ENCODE data around the gene KCNMA1.

KCNMA1 gene

DNA sequence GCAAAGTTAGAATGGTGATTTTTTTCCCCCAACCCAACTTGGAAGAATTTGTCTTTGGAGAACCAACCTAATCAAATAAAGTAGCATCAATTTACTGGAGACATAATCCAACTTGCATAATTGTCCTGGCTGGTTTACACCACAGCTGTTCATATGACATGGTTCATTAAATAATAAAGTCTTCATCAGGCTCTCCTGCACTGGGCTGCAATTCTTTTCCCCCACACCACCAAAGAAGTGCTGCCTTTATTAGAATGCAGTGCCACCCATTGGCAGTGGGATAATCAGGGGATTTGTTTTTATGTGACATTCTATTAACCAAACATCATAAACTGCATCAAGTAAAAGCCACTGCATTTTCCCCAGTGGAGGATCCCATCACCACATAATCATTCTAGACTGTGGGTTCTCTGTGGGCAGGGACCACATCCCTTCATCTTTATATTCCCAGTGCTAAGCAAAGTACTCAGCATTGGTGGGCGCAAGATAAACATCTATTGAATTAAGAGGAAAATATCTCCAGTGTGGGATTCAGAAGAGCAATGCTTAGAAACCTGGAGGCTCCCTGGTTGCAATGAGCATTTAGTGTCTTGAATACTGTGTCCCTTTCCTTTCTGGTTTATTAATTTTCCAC is 322.0 kb downstream of the KCNMA1 start:
- DNase-seq = no peak

GRCh38 chr10:77313066-77313750 is 324.4 kb downstream of the KCNMA1 start:
- DNase-seq = no peak

DNA sequence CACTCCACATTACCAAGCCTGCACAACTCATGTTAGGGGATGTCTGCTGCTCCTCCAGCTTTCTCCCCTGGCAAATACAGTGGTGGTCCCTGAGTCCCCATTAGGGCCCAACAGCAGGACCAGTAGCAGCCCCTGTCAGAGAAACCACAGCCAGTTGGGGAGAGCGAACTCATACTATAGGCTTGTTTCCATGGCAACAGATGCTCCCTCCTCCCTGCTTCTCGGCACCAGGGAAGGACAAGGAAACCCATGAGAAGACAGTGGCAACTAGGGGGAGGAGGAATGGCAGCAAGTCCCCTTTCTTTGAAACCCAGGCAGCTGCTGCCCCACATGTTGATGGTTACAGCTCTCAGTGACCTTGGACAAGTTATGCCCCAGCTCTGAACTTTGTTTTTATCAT is 326.4 kb downstream of the KCNMA1 start:
- DNase-seq = no peak

GRCh38 chr10:77310288-77310840 is 327.2 kb downstream of the KCNMA1 start:
- no peak for DNase-seq

DNA sequence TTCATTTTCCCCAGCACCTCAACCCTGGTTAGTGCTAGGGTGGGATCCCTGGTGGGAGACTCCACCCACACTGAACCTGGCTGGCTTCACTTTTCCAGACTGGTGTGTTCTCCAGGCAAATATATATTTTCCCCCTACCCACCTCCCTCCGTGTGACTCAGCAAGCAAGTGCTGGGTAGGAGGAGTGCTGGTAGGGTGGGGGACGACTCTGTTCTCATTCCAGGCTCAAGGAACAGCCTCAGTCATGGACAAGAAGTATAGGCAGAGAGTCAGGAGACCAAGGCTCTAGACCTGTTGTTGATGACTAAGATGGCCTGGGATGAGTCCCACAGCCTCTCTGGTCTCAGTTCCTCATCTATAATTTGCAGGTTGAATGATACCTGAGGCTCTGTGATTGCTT is 328.1 kb downstream of the KCNMA1 start:
- DNase-seq = no peak

- no peak for DNase-seq
Observed at GRCh38 chr10:77309092-77309491, 328.5 kb downstream of the KCNMA1 start.

GRCh38 chr10:77308084-77308732 is 329.4 kb downstream of the KCNMA1 start:
- no peak for DNase-seq

GRCh38 chr10:77306666-77307065 is 330.9 kb downstream of the KCNMA1 start:
- DNase-seq = no peak

DNA sequence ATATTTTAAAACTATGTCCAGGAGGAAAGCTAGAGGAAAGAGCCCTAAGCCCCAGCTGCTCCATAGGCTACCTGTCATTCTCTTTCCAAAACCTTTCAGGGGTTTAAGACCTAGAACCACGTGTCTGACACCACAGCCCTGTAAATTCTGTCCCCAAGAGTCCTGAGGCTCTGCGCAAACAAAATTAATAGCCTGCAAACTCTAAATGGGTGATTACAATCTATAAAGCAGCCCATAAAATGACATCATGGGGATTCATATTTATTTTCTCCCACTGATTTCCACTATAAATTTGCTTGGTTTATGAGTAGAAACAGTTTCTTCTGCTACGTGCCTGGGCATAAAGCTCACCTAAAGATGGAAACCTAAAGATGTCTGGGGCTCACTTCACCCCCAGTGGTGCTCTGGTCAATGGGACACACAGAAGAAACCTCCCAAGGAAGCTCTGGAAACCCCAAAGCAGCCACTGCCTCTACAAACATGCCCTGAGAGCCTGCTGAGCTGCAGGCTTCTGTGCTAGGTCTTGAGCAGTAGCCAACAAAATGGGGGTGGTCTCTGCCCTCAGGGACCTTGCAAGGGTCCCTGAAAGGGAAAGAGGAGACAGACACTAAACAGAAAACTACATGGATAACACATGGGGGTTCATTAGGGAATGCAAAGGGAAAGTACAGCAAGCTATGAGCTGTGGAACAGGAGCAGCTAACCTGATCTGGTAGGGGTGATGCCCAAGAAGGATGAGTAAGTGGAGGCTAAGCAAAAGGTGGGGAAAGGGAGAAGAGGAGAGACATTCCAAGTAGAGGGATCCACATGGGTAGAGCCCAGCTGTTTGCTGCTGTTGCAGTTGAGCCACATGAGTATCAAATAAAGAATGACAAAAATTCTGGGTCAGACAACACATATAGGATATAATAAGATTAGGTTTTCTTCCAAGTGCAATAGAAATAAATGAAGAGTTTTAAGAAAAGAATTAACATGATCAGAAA is 331.7 kb downstream of the KCNMA1 start:
- DNase-seq = no peak

DNA sequence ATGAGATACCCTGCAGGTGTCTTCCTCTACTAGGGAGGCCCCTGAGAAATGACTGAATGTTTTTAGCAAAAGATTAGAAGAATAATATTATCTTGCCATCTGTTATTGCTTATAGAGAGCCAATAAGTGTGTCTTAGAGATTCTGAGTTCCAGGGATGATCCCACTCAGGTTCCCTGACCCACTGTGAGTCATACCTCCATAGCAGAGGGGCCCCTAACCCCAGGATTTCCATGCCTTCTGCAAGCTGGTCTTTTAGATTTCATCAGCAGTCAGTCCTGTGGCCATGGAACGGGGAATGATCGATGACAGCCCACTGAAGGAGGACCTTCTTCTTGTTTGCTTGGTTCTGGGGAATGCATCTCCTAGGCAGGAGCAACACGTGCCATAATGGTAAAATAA is 333.4 kb downstream of the KCNMA1 start:
- DNase-seq = no peak

- no peak for DNase-seq
Observed at GRCh38 chr10:77301305-77301730, 336.3 kb downstream of the KCNMA1 start.

DNA sequence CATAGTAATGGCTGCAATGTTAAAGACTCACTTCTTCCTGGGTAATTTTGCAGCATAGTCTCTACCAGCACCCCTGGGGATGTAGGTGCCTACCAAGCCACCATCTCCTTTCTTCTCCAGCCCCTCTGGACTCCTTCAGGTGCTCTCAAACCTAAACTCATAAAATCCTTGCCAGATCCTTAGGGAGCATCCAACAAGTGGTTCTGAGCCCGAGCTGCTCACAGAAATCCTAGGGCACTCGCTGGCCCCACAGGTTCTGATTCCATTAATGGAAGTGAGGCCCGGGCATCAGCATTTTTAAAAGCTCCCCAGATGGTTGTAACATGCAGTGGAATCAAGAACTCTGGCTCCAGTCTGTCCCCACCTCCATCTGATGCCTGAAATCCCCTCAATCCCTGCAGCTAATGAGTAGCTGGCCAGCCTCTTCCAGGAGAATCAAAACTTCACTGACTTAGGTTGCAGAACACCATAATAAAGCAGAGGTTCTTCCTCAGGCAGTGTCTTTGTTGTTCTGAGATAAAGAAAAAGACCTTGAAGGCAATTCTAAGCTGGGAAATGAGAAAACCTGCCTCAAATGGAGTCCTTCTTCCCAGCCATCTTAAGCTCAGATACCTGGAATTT is 336.8 kb downstream of the KCNMA1 start:
- no peak for DNase-seq

DNA sequence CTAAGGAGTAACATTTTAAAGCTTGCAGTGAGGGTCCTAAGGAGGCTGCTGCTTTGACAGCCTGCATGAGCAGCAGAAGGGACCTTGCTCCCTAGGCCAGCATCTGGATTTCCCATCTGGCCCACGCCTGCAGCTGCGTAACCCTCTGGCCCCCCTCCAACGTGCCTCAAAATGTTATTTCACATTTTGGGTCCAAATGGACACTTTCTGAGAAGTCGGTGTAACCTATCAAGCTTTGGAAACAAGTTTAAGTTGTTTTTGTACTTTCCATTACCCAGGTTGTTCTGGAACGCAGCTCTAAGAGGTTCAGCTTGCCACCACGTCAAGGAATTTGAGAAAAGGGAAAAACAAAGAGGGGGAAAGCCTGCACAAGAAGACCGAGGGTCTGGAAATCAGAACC is 338.3 kb downstream of the KCNMA1 start:
- no peak for DNase-seq

DNA sequence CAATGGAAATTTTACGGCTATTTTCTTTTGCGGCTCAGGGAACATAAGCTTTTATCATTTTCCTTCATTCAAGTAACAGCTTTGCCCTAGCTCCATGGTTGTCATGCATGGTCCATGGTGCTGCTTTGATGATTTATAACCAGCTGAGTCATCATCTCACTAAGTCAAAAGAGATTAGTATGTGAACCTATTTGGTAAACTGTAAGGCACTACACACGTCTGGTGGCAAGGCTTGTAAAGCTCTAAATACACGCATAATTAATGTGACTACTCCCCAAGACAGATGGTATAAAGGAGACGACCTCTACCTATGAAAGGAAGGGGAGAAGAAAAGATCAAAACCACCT is 340.2 kb downstream of the KCNMA1 start:
- DNase-seq = no peak

- DNase-seq = no peak
Observed at GRCh38 chr10:77296534-77297392, 340.8 kb downstream of the KCNMA1 start.

GRCh38 chr10:77293773-77294172 is 343.8 kb downstream of the KCNMA1 start:
- DNase-seq = no peak

DNA sequence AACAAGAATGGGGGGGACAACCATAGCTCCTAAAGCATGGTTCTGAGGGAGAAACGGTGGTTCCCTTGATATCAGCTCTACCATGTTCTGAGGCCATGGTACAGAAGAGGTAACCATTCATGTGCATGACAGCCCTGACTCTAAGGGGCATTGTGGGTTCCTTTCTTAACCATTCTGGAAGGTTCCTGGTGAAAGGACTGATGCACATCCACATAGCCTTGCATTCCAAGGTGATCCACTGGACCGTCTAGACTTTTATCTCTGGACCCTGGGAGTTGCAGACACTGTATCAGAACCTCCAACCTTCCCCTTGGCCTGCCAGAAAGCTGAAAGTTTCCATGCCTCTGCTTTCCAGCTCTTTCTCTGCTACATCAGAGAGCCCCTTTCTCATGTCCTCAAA is 344.3 kb downstream of the KCNMA1 start:
- no peak for DNase-seq

DNA sequence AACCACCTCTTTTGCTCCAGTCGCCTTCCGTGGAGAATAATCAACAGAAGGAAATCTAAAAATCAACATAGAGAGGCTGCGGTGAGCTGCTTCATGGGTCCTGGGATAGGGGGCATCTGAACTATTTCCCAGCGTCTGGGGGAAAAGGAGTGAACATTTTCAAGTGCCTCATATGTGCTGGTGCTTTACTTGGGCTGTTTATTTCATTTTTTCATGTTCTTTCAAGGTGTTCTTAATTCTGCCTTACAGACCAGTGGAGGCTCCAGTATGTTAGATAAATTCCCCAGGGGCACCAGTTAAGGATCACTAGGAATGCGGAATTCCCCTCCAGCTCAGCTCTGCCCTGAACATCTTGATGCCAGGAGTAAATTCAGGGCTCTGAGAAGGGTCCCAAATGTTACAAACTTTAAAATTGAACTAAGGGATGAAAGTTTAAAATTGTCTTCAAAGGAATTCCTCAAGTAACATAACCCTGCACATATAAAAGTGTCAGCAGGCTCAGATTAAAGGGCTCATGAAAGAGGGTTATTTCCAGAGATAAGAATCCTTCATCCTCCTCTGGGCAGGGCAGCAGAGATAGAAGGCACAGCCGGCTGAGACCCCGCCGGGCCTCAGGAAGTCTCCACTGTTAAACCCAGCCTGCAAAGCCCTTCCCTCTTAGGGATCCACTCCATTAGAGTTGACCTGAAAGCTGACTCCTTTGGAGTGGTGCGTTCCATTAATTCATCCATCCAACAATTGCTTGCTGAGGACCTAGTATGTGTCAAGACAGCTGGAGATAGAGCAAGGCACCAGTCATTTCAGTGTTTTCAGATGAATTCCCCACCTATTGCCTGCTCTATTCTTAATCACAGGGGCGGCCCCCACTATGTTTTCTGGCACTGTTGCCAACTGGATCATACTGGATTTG is 345.8 kb downstream of the KCNMA1 start:
- no peak for DNase-seq

- no peak for DNase-seq
Observed at GRCh38 chr10:77290528-77291155, 347.0 kb downstream of the KCNMA1 start.

DNA sequence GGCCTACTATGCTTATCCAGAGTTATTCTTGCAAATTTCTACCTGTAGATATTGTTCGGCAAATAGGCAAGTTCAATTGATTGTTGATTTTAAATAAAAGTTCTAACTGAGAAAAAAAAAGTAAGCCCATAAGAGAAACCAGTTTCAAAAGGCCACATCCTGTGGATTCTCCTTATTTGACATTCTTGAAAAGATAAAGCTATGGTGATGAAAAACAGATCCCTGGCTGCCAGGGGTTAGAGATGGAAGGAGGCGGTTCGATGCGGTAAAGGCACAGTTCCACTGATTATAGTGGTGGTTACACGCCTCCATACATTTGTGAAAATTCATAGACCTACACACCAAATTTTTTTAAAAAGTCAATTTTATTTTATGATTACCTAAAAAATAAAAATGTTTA is 347.8 kb downstream of the KCNMA1 start:
- no peak for DNase-seq
